Endothelial cell of umbilical vein (primary cell): Measurements from ENCODE around the gene ANGEL1.

ENCODE experiments used
- CTCF ChIP-seq, 2 donors: IDR thresholded peaks; 1 replicate in 1 of 2; 2 replicates in 1 of 2; pipeline ENCODE4 v1.5.1; 2011; ENCODE audit warnings: low read length in 2 of 2, mild to moderate bottlenecking in 2 of 2, moderate library complexity in 2 of 2, control low read depth in 1 of 2, inconsistent platforms in 1 of 2, low read depth in 1 of 2; ENCODE audit not compliant: insufficient read depth in 1 of 2; ENCODE audit errors: extremely low read depth in 1 of 2
- EZH2 ChIP-seq: IDR thresholded peaks from 2 replicates; pipeline ENCODE4 v1.6.1; 2012; ENCODE audit warnings: borderline replicate concordance, low read depth, mild to moderate bottlenecking, moderate library complexity, low read length, inconsistent platforms; ENCODE audit not compliant: severe bottlenecking
- MAX ChIP-seq: IDR thresholded peaks from 2 replicates; pipeline ENCODE4 v1.6.1; 2011; ENCODE audit not compliant: insufficient read depth, insufficient read length
- POLR2A ChIP-seq: IDR thresholded peaks from 2 replicates; pipeline ENCODE4 v1.6.1; 2012; ENCODE audit warnings: low read depth, mild to moderate bottlenecking, control low read depth, low read length

- TF ChIP-seq CTCF (IDR thresholded peaks at IDR 0.05; ENCODE audit: extremely low read depth in 1 of 2, insufficient read depth in 1 of 2, low read depth in 1 of 2, low read length in 2 of 2), result no peak
- TF ChIP-seq MAX, result peak; percentile 96
- TF ChIP-seq EZH2, result no peak
- TF ChIP-seq POLR2A, result peak; percentile 87
These were observed at the start of gene ANGEL1 for GRCh38 chr14:76812422-76813383.
